ENCODE measurements around the gene TPMT. TPM values are rescaled to one million over a fixed set of nuclear protein-coding genes. Genes with fewer than 3 reads are reported as not detected.

The TPMT gene
- total and polyA plus RNA-seq, 10 donors, result 7.4 to 16.8 (median 11.2) TPM

GRCh38 chr6:18126121-18126520 is 28.8 kb downstream of the TPMT start:
- WGBS, 5 donors, result 65 to 85% (median 72%) methylated on average over 5 of the region's 5 CpGs
- TF ChIP-seq POLR2A (IDR thresholded peaks at IDR 0.05) (no peak), POLR2AphosphoS5 (IDR thresholded peaks at IDR 0.05) (no peak)
- TF ChIP-seq, protein P1, sequence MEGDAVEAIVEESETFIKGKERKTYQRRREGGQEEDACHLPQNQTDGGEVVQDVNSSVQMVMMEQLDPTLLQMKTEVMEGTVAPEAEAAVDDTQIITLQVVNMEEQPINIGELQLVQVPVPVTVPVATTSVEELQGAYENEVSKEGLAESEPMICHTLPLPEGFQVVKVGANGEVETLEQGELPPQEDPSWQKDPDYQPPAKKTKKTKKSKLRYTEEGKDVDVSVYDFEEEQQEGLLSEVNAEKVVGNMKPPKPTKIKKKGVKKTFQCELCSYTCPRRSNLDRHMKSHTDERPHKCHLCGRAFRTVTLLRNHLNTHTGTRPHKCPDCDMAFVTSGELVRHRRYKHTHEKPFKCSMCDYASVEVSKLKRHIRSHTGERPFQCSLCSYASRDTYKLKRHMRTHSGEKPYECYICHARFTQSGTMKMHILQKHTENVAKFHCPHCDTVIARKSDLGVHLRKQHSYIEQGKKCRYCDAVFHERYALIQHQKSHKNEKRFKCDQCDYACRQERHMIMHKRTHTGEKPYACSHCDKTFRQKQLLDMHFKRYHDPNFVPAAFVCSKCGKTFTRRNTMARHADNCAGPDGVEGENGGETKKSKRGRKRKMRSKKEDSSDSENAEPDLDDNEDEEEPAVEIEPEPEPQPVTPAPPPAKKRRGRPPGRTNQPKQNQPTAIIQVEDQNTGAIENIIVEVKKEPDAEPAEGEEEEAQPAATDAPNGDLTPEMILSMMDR (IDR thresholded peaks at IDR 0.05 in 8 of 11, conservative IDR thresholded peaks at IDR 0.05 in 3 of 11), result no peak
- Histone ChIP-seq H3K9me3 (no peaks in the 10 kb centered on the region), H3K4me3 (no peak overlapping the region), H3K4me1 (peaks cover 0 to 14% (median 9%) of the 10 kb centered on the region in 6 donors), H3K27me3 (replicated peaks in 1 of 7) (no peaks in the 10 kb centered on the region), H3K36me3 (peaks cover 0 to 36% (median 19%) of the 10 kb centered on the region in 6 donors), H3K27ac (no peak overlapping the region)
- intact Hi-C loops (cut with DNase I; ENCODE audit: low total_unique reads), result no loop called here
- DNase-seq, result no peak

DNA sequence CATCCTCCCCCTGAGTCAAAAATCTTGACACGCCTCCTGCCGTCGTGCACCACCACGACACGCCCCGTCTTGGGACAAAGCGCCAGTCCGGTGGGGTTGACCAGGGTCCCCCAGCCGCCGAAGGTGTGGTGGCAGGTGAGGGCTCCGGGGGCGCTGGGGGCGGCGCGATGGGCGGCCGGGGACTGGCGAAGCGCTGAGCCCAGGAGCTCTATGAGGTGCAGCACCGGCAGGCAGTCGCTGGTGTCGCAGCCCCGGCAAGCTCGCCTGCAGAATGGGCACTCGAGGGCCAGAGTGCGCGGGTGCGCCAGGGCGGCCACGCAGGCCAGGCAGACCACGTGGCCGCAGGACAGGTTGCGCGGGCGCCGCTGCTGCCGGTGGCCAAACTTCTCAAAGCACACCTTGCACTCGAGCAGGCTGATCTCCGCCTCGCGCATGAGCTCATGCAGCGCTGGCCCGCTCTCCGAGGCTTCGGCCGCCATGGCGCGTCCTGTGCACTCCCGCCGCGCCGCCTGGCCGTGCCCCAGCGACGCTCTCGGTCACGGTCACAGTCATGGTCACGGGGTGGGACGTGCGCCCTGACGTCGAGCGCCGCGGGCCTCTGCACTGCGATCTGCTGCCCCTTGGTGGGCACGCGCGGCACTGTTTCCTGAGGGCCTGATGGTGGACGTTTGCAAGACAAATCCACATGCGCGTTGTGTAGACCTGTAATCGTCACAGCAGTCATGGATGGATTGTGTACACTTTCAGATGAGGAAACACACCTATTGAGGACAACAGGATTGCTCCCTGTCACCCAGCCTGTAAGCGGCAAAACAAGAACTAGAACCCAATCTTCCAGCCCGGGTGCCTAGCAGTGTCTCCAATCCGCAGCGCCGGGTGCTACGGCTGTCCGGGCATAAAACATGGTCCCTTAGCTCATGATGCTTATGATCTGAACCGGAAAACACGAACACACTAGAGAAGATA is 32.5 kb downstream of the TPMT start, which contains the start of gene NHLRC1:
NHLRC1 (minus strand) TSS at position 550 of the 966 bp plus-strand sequence; CDS start at position 479, 71 bp downstream.
- H3K36me3 ChIP-seq, result no peaks in the 10 kb centered on the region
- peaks cover 0 to 14% (median 9%) of the 10 kb centered on the region in 6 donors for H3K4me1 ChIP-seq
- H3K27ac ChIP-seq, result peak within 1 kb of the TSS in 3 of 8 donors; percentile 48 to 66 (median 51)
- TF ChIP-seq, protein P1 (IDR thresholded peaks at IDR 0.05 in 8 of 11, conservative IDR thresholded peaks at IDR 0.05 in 3 of 11), result peak; percentile 81 to 95 (median 91)
- no peak for TF ChIP-seq POLR2A (IDR thresholded peaks at IDR 0.05)
- TF ChIP-seq POLR2AphosphoS5 (IDR thresholded peaks at IDR 0.05), result peak; percentile 90 to 95 (median 90)
- intact Hi-C loops (cut with DNase I; ENCODE audit: low total_unique reads), result no loop called here
- peak; percentile 96 for DNase-seq
- H3K4me3 ChIP-seq, result peak within 1 kb of the TSS; percentile 26 to 77 (median 52)
- 19 to 48% (median 22%) methylated on average over 23 to 82 of the region's 82 CpGs for WGBS, 5 donors
- peaks cover 0 to 13% (median 0%) of the 10 kb centered on the region in 8 donors for H3K9me3 ChIP-seq
- H3K27me3 ChIP-seq (replicated peaks in 1 of 7), result no peaks in the 10 kb centered on the region

DNA sequence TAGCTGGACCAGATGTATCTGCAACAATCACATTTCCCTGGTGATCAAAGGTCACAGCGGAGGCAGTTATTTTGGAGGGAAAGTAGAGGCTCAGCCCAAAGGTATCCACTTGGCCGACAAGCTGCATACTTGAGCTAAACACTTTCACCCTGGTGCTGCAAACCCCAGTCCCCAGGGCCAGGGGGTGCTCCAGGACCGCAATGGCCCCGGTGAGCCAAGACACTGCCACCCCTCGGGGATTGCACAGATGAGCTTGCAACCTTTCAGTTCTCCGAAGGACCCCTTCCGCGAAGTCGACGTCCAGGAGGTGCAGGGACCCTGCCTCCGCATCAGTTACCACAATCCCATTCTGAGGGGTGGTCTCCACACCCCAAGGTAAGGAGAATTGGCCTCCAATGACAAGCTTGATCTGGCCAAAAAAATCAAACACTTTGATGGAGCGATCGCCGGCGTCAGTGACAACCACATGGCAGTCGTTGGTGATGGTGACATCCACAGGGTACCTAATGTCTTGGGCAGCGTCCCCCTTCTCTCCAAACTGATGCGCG is 33.2 kb downstream of the TPMT start:
- TF ChIP-seq, protein P1 (IDR thresholded peaks at IDR 0.05 in 8 of 11, conservative IDR thresholded peaks at IDR 0.05 in 3 of 11), result no peak
- TF ChIP-seq POLR2AphosphoS5 (IDR thresholded peaks at IDR 0.05) (no peak), POLR2A (IDR thresholded peaks at IDR 0.05) (no peak)
- H3K4me3 ChIP-seq, result peak overlapping the region in 5 of 8 donors; percentile 51 to 77 (median 53)
- intact Hi-C loops (cut with DNase I; ENCODE audit: low total_unique reads), result no loop called here
- 72 to 87% (median 80%) methylated on average over 19 of the region's 19 CpGs for WGBS, 5 donors
- no peaks in the 10 kb centered on the region for H3K36me3 ChIP-seq
- peaks cover 0 to 13% (median 0%) of the 10 kb centered on the region in 8 donors for H3K9me3 ChIP-seq
- no peak overlapping the region for H3K27ac ChIP-seq
- no peak for DNase-seq
- peaks cover 0 to 14% (median 9%) of the 10 kb centered on the region in 6 donors for H3K4me1 ChIP-seq
- H3K27me3 ChIP-seq (replicated peaks in 1 of 7), result no peaks in the 10 kb centered on the region
